ENCODE measurements around the gene IGF2.

The IGF2 gene

GRCh38 chr11:2169626-2170570 is 30.7 kb upstream of the IGF2 start:
- no peak for DNase-seq (ENCODE audit: low read depth, low spot score)

DNA sequence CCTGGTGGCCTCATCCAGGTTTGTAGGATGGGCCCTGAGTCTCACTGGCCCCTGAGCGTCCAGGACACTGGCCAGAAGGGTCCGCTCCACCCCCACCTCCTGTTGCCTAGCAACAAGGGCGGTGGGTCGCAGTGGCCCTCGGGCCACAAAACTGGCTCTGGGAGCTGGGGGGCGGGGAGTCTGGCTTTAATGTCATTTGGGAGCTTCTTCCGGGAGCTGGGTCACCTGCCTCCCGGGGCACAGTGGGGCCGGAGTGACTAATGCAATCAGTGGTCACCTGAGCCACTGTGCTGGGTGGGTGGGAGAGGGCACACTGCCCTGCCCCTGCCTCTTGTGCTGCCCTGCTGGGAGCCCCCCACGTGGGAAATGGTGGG is 29.8 kb upstream of the IGF2 start:
- DNase-seq (ENCODE audit: low read depth, low spot score) = no peak

DNA sequence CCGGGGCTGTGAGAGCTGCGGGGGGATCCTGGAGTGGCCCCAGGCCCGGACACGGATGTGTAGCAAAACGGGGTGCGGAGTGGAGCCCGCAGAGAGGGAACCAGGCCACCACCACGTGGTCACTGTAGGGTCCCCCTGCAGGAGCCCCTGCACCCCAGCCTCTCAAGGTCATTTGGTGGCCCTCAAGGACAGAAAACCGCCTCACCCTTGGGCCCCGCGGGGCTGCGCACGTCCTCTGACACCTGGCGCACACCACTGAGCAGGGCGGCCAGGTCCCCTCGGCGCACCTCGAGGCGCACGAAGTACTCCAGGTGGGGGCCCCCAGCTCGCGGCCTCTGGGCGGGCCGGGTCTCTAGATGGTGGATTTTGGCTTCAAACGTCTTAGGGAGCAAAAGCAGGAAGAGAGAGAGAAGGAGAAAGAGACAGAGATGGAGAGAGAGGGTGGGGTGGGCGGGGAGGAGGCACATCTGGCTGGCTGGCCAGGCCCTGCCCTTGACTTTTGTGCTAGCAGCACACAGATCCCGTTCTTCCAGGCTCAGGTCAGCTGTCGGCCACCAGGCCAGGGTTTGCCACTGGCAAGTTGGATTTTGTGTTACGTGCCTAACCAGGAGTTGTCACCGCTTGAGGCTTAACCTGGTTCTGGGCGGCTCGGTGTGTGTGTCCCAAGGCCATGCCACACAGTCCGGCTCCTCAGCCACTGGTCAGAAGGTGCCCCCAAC is 29.3 kb upstream of the IGF2 start:
- no peak for DNase-seq (ENCODE audit: low read depth, low spot score)

DNA sequence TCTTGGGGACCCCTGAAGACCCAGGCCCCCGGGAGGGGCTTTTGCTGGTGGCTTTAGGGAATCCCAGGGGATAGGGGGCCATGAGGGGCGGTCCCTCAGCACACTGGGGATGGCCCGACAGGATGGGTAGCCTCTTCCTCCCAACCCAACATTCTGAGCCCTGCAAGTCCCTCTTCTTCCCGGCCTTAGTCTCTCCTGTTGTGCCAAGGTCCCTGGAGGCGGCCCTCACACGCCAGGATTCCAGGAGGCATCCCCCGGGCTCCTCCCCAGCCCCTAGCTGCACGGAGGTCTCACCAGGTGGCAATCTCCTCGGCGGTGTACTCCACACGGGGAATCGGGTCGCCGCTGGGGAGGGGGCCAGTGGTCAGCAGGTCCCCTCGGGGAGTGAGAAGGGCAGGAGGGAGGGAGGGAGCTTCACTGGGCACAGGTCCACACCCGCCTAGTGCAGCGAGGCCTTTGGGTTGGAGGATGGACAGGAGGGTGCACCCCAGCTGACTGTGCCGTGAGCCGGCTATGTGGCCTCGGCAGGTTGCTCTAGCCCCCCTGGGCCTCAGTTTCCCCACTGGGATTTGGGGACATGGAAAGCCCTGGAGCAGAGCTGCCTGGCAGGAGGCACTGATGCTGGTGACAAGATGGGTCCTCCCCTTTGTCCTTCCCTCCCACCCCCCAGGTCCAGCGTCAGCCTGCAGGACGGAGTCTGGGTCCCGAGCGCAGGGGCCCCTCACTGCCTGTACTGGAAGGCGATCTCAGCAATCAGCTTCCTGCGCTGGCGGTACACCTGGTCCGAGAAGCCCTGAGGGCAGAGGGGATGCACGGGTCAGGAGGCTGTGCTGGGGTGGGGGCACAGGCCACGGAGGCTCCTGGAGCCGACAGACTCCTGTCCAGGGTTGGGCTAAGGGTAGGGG is 28.2 kb upstream of the IGF2 start:
- no peak for DNase-seq (ENCODE audit: low read depth, low spot score)

DNA sequence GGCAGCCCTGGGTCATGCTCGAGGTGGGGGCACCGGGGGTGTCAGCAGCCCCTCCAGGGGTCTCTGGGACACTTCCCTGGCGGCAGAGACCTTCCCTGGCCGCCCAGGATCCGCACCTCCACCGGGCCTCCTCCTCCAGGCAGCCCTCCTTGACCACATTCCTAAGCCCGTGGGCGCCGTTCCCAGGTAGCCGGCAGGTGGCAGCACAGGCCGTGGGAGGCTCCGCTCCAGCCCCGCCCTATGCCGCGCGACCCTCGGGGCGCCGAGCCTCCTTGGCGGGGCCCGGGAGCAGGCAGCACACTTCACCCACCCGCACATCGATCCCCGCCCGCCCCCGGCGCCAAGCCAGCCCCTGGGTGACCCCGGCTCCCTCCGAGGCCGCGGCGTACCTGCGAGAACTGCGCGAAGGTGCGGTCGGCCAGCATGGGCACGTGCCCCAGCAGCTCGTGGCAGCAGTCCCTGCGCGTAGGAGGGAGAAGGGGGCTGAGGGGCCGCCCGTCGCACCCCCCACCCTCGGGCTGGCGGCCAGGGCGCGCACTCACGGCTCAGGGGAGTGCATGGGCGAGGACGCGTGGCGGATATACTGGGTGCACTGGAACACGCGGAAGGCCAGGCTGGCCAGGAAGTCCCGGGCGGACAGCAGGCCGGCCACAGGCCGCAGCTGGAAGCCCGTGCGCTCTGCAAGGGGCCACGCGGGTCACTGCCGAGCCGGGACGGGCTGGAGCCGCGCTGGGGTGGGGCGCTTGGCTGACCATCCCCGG is 27.1 kb upstream of the IGF2 start:
- no peak for DNase-seq (ENCODE audit: low read depth, low spot score)

DNA sequence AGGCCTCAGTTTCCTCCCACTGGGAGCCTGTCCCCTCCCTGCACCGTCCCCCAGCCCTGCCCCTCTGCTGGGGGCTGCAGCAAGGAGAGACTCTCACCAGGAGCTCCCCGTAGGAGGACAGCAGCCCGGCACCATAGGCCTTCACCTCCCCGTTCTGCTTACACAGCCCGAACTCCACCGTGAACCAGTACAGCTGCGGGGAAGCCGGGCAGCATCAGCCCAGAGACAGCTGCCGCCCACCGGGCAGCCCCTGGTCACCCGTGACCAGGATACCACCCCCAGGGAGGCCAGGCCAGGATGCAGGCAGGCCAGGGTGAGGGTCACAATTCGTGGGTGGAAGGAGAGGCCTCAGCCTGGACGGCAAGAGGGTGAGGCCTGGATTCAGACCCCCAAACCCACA is 26.4 kb upstream of the IGF2 start:
- DNase-seq (ENCODE audit: low read depth, low spot score) = no peak

- DNase-seq (ENCODE audit: low read depth, low spot score) = no peak
These were observed 25.8 kb upstream of the IGF2 start for GRCh38 chr11:2164861-2165555.

GRCh38 chr11:2164081-2164480 is 24.9 kb upstream of the IGF2 start:
- DNase-seq (ENCODE audit: low read depth, low spot score) = no peak

DNA sequence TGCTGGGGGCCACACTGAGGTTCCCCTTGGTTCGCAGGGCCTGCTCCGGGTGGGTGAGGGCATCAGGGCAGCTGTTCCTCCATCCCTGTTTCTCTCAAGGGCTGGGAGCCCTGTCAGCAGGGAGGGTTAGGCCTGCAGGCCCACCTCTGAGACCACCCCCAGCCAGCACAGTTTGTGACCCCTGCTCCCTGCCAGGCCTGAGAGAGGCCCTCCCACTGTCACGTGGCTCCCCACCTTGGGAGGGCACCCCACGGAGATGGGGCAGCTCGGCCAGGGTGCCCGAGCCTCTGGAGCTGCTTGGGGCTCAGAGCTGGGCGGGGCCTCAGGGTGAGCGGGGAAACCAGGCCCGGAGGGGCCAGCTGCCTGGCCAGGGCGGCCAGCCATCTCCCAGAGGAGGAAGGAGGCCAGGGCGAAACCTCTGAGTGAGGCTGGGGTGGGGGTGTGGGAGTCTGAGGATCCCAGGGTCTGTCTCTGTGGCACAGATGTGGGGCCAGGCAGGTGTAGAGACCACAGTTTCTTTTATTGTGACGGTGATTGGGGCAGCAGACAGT is 24.3 kb upstream of the IGF2 start:
- DNase-seq (ENCODE audit: low read depth, low spot score) = no peak

DNA sequence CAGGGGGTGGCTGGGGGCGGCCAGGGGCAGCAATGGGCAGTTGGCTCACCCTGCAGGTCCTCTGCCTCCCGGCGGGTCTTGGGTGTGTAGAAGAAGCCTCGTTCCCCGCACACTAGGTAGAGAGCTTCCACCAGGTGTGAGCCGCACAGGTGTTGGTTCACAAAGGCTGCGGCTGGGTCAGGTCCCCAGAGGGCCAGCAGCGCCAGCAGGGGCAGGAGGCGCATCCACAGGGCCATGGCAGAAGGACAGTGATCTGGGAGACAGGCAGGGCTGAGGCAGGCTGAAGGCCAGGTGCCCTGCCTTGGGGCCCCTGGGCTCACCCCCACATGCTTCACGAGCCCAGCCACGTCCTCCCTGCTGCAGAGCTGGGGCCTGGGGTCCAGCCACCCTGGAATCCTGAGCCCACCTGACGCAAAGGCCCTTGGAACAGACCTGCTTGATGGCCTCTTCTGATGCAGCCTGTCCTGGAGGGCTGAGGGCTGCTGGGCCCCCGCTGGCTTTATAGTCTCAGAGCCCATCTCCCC is 21.6 kb upstream of the IGF2 start, which contains the start of gene INS:
INS (minus strand) TSS at position 474 of the 524 bp plus-strand sequence; CDS start at position 236, 238 bp downstream.
- no peak for DNase-seq (ENCODE audit: low read depth, low spot score)

DNA sequence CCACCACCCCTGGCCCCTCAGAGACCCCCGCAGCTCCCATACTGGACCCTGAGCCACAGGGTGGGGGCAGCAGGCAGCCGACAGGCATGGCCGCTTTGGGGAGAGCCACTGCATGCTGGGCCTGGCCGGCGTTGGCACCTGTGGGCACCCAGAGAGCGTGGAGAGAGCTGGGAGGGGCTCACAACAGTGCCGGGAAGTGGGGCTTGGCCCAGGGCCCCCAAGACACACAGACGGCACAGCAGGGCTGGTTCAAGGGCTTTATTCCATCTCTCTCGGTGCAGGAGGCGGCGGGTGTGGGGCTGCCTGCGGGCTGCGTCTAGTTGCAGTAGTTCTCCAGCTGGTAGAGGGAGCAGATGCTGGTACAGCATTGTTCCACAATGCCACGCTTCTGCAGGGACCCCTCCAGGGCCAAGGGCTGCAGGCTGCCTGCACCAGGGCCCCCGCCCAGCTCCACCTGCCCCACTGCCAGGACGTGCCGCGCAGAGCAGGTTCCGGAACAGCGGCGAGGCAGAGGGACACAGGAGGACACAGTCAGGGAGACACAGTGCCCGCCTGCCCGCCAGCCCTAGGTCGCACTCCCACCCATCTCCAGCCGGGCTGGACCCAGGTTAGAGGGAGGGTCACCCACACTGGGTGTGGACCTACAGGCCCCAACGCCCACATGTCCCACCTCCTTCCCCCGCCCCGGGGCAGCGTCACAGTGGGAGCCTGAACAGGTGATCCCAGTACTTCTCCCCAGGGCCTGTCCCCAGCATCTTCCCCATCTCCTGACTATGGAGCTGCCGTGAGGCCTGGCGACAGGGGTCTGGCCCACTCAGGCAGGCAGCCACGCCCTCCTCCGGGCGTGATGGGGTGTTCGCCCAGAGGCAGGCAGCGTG is 20.6 kb upstream of the IGF2 start:
- no peak for DNase-seq (ENCODE audit: low read depth, low spot score)

DNA sequence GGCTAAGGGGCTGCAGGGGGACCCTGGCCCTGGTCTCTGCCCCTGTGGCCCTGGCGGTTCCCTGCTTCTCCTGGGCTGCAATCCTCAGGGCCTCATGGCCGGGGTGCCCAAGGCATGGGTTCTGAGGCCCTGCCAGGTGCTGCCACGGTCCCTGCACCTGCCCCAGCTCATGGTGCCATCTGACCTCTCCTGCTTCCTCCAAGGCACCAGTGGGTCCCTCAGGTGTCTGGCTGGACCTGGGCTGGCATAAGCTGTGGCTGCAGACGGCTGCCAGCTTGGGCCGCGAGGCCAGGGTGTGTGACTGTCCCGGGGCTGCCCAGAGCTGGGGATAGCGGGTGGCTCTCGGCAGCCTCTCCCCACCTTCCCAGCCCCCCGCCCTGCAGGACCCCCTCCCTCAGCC is 19.8 kb upstream of the IGF2 start:
- DNase-seq (ENCODE audit: low read depth, low spot score) = no peak

DNA sequence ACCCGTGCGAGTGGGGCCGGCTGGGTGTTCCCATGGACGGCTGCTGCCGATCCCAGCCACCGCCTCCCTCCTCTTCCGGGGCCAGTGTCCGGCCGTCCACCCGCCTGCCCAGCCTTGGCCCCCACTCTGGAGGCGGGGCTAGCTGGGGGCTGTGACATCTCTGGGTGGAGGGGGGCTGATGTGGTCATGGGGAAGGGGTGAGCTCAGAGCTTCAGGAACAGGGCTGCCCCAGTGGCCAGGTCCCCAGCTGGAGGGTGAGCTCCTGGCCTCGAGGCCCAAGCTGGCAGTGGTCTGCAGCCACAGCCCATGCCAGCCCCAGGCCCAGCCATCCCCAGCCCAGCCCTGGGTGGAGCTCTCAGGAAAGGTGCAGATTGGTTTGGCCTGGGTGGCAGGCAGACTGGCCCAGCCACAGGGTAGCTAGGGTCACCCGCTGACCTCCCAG is 19.1 kb upstream of the IGF2 start:
- DNase-seq (ENCODE audit: low read depth, low spot score) = no peak

- no peak for DNase-seq (ENCODE audit: low read depth, low spot score)
These were observed 18.3 kb upstream of the IGF2 start for GRCh38 chr11:2157294-2158040.

DNA sequence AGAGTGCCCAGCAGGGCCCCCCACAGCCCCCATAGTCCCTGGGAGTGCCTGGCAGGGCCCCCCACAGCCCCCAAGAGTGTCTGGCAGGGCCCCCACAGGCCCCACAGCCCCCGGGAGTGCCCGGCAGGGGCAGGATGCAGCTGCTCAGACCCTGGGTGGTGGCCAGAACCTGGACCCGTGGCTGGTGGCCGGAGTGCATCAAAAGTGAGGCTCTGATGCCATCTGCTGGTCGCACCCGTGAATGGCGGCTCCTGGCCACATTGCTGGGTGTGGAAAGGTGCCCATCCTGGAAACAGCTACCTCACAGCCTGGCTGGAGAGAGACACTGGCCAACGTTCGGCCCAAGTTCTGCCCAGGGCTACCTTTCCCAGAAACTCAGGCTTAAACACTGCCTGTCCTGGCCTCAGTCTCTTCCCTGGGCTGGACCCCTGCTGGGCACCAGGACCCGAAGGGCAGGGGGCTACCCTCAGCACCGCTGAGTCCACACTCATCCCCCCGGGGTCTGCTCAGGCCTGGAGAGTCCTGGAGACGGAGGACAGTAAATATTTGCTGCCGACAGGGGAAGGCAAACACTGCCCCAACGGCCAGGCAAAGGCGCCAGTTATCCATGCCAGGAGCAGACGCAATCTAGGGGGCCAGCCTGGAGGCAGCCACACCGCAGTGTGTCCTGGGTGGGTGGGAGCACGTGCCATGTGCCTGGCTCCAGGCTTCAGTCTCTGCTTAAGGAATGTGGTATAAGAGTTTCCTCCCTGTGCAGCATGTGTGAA is 17.4 kb upstream of the IGF2 start:
- no peak for DNase-seq (ENCODE audit: low read depth, low spot score)

DNA sequence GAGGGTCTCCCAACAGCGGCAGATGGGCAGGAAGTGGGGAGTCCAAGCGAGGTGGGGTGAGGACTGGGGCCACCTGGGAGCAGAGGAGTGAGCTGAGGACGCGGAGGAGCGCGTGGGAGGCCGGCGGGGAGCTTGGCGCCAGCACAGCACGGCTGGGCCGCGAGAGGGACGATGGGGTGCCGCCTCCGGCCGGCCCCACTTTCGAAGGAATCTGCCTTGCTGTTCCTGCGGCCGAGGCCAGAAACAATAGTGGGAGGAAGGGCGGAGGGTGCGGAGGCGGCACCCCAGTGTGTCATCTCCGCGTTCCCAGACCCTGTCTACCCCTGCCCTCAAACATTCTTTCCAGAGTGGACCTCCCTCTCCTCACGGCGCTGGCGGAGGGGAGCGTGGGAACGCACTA is 16.3 kb upstream of the IGF2 start:
- no peak for DNase-seq (ENCODE audit: low read depth, low spot score)

- DNase-seq (ENCODE audit: low read depth, low spot score) = no peak
These were observed 15.7 kb upstream of the IGF2 start for GRCh38 chr11:2154889-2155288.

All from smooth muscle cell of the brain vasculature (primary cell).